ENCODE data around the gene RNU7-1. TPM values are rescaled to one million over a fixed set of nuclear protein-coding genes. Genes with fewer than 3 reads are reported as not detected.

Gene RNU7-1
- total and polyA plus RNA-seq, 2 donors (not counting 1 experiment from before 2014, with no cell fraction given) = not detected

- intact Hi-C loops (cut with micrococcal nuclease) = no loop called here
- no peaks in the 10 kb centered on the region for H3K9me3 Mint-ChIP-seq (ENCODE audit: insufficient read depth)
Observed at GRCh38 chr12:6979453-6979852, 35.8 kb downstream of the RNU7-1 start.

GRCh38 chr12:6980075-6980474 is 36.5 kb downstream of the RNU7-1 start:
- H3K4me2 ChIP-seq (replicated peaks; ENCODE audit: low read depth, low read length, poor library complexity, severe bottlenecking) = no peak overlapping the region
- WGBS (ENCODE audit: insufficient coverage) = 100% methylated on average over 3 of the region's 4 CpGs
- H2AFZ ChIP-seq (ENCODE audit: insufficient read depth, low read depth, low read length, poor library complexity, severe bottlenecking) = no peak overlapping the region
- H3K27me3 ChIP-seq (replicated peaks in 1 of 4; ENCODE audit: control extremely low read depth in 1 of 4, control insufficient read depth in 3 of 4, insufficient read depth in 4 of 4, low read length in 3 of 4) = no peaks in the 10 kb centered on the region
- intact Hi-C loops (cut with micrococcal nuclease) = no loop called here
- H3K4me1 ChIP-seq (ENCODE audit: control insufficient read depth in 2 of 2, insufficient read depth in 2 of 2, low read length in 2 of 2) = no peaks in the 10 kb centered on the region
- DNase-seq (no peak), ATAC-seq (ENCODE audit: low read depth) (no peak)
- peaks cover 5% of the 10 kb centered on the region for H3K79me2 ChIP-seq (ENCODE audit: control insufficient read depth, insufficient read depth, low read length)
- no peaks in the 10 kb centered on the region for H3K9me3 ChIP-seq (ENCODE audit: control extremely low read depth in 1 of 3, control insufficient read depth in 2 of 3, insufficient read depth in 1 of 3, low read length in 2 of 3)
- peaks cover 5% of the 10 kb centered on the region for H4K20me1 ChIP-seq (ENCODE audit: control insufficient read depth, insufficient read depth, low read length, poor library complexity, severe bottlenecking)
- no peak overlapping the region for H3K4me3 ChIP-seq (ENCODE audit: control extremely low read depth in 1 of 5, extremely low read depth in 1 of 5, insufficient read depth in 1 of 5, low read depth in 2 of 5, low read length in 4 of 5)
- no peak for TF ChIP-seq CTCF (IDR thresholded peaks at IDR 0.05)
- TF ChIP-seq EZH2 (IDR thresholded peaks at IDR 0.05; ENCODE audit: borderline replicate concordance, insufficient read depth, low read depth, low read length, poor library complexity, severe bottlenecking) = no peak
- H3K36me3 ChIP-seq (replicated peaks in 1 of 2; ENCODE audit: control extremely low read depth in 1 of 2, control insufficient read depth in 1 of 2, extremely low read depth in 1 of 2, insufficient read depth in 2 of 2, low read length in 1 of 2) = peaks cover 1 to 71% of the 10 kb centered on the region in 2 experiments
- Mint-ChIP-seq H3K27ac (no peak overlapping the region), H3K9me3 (ENCODE audit: insufficient read depth) (no peaks in the 10 kb centered on the region), H3K4me1 (no peaks in the 10 kb centered on the region), H3K27me3 (no peaks in the 10 kb centered on the region), H3K4me3 (no peak overlapping the region)
- CTCF ChIA-PET = no interaction called here
- POLR2A ChIA-PET = no interaction called here
- no peak overlapping the region for H3K9ac ChIP-seq (ENCODE audit: low read length)
- H3K27ac ChIP-seq (ENCODE audit: low read length in 2 of 2) = no peak overlapping the region

More at GRCh38 chr12:6979453-6979852, 35.8 kb downstream of the RNU7-1 start:
- Histone ChIP-seq H3K27me3 (replicated peaks in 1 of 4; ENCODE audit: control extremely low read depth in 1 of 4, control insufficient read depth in 3 of 4, insufficient read depth in 4 of 4, low read length in 3 of 4) (no peaks in the 10 kb centered on the region), H4K20me1 (ENCODE audit: control insufficient read depth, insufficient read depth, low read length, poor library complexity, severe bottlenecking) (peaks cover 10% of the 10 kb centered on the region), H3K9ac (ENCODE audit: low read length) (no peak overlapping the region), H3K9me3 (ENCODE audit: control extremely low read depth in 1 of 3, control insufficient read depth in 2 of 3, insufficient read depth in 1 of 3, low read length in 2 of 3) (no peaks in the 10 kb centered on the region), H3K4me1 (ENCODE audit: control insufficient read depth in 2 of 2, insufficient read depth in 2 of 2, low read length in 2 of 2) (no peaks in the 10 kb centered on the region), H3K4me2 (replicated peaks; ENCODE audit: low read depth, low read length, poor library complexity, severe bottlenecking) (no peak overlapping the region), H3K4me3 (ENCODE audit: control extremely low read depth in 1 of 5, extremely low read depth in 1 of 5, insufficient read depth in 1 of 5, low read depth in 2 of 5, low read length in 4 of 5) (no peak overlapping the region), H3K36me3 (replicated peaks in 1 of 2; ENCODE audit: control extremely low read depth in 1 of 2, control insufficient read depth in 1 of 2, extremely low read depth in 1 of 2, insufficient read depth in 2 of 2, low read length in 1 of 2) (peaks cover 1 to 78% of the 10 kb centered on the region in 2 experiments), H3K79me2 (ENCODE audit: control insufficient read depth, insufficient read depth, low read length) (peaks cover 7% of the 10 kb centered on the region), H3K27ac (ENCODE audit: low read length in 2 of 2) (no peak overlapping the region), H2AFZ (ENCODE audit: insufficient read depth, low read depth, low read length, poor library complexity, severe bottlenecking) (no peak overlapping the region)
- ATAC-seq (ENCODE audit: low read depth) (no peak), DNase-seq (no peak)
- Mint-ChIP-seq H3K4me1 (no peaks in the 10 kb centered on the region), H3K27ac (no peak overlapping the region), H3K4me3 (no peak overlapping the region), H3K27me3 (no peaks in the 10 kb centered on the region)
- ChIA-PET CTCF (no interaction called here), POLR2A (no interaction called here)
- TF ChIP-seq EZH2 (IDR thresholded peaks at IDR 0.05; ENCODE audit: borderline replicate concordance, insufficient read depth, low read depth, low read length, poor library complexity, severe bottlenecking) (no peak), CTCF (IDR thresholded peaks at IDR 0.05) (no peak)
- 94% methylated on average over 3 of the region's 3 CpGs for WGBS (ENCODE audit: insufficient coverage)

Measured in B cell (primary cell).